Renal cortex interstitium (tissue), 11 donors: ENCODE measurements around the gene ELOVL5. TPM values are rescaled to one million over a fixed set of nuclear protein-coding genes. Genes with fewer than 3 reads are reported as not detected.
A peak's percentile ranks its signal among the peaks of the same experiment; 100 is the strongest.
"Not testable (repeated sequence)": the region's sequence is repeated elsewhere in the genome, so short reads cannot be mapped to it uniquely, and the experiment has no call there.

Experiments used
- DNase-seq, 11 donors: peaks; one replicate each; pipeline ENCODE4 v3.0.0-alpha.2; 2013; ENCODE audit warnings: low read depth in 9 of 11, low spot score in 4 of 11; ENCODE audit errors: extremely low read depth in 1 of 11
- polyA plus RNA-seq, 3 donors: library from polyadenylated mRNA; unstranded; fragments of 120-200 nt; gene quantifications; one replicate each; pipeline ENCODE4 v1.2.1, GENCODE V29; 2013; ENCODE audit not compliant: insufficient read length in 3 of 3

Gene ELOVL5
- polyA plus RNA-seq, 3 donors = 76.5 to 90.7 (median 77.9) TPM

- DNase-seq = no peak
Measured at GRCh38 chr6:53339424-53339823, 9.3 kb downstream of the ELOVL5 start.

- no peak for DNase-seq
Measured at GRCh38 chr6:53338304-53338703, 10.4 kb downstream of the ELOVL5 start.

DNA sequence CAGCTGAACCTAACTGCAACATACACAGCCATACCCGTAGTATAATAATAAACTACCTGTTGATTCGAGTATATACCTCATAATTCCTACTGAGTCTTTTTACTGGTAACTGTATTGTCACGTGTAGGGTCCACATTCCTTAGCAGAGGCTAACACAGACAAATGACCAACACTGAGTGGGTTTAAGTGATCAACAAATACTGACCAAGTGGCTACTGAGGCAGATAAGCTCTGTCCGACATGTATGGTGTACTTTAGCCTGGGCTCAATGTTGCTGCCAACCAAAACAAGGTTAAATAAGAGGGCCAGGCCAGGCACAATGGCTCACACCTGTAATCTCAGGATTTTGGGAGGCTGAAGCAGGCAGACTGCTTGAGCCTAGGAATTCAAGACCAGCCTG is 12.7 kb downstream of the ELOVL5 start:
- no peak for DNase-seq

GRCh38 chr6:53335224-53335994 is 13.3 kb downstream of the ELOVL5 start:
- DNase-seq = no peak

DNA sequence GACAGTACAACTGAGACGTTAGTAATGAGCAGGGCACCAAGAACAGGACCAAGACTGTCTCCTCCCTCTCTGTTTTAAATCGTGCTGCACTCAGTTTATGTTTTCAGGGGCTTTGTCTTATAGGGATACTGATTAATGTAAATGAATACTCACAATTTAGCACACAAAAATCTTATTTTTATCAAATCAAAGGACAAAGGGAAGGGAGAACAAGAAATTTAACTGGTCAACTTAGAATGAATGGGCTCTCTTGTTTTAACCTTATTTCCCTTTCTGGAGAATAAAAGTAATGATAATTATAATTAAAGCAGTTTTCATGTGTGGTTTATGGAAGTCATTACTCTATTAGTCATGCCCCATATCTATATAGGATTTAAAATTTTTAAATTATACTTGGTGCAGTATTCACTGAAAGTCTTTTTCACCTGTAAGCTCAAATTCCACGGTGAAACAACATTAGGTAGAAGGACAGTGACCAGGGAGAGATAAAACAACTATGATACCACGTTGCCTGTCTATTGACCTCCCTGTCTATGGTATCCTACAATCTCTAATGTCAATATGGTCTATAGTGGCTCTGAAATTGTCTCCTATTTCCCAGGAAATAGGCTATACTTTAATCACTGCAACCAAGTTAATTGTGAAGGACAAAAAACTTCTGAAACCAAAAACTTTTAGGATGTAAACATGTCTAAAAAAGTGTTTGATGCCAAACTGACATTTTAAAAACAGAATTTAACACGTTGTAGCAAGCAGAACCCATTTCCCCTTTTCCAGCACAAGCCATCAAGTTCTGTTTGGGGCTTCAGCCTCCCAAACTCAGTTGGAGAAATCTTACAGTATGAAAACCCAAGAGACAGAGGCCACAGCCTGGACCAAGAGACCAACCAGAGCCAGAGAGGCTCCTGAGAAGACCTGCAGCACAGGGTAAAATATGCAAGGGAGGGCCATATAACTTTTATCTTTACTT is 15.0 kb downstream of the ELOVL5 start:
- no peak for DNase-seq

DNA sequence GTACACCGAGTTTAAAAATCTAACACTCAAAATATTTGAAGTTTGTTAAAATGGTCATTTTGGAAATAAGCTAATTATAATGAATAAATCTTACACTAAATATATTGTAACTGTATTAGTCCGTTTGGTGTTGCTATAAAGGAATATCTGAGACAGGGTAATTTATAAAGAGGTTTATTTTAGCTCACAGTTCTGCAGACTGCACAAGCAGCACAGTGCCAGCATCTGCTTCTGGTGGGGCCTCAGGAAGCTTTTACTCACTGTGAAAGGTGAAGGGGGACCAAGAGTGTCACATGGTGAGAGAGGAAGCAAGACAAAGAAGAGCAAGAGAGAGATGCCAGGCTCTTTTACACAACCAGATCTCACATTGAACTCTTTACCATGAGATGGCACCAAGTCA is 17.1 kb downstream of the ELOVL5 start:
- no peak for DNase-seq

- DNase-seq = no peak
Measured at GRCh38 chr6:53330137-53330536, 18.6 kb downstream of the ELOVL5 start.

- DNase-seq = no peak
Measured at GRCh38 chr6:53328375-53328774, 20.4 kb downstream of the ELOVL5 start.

DNA sequence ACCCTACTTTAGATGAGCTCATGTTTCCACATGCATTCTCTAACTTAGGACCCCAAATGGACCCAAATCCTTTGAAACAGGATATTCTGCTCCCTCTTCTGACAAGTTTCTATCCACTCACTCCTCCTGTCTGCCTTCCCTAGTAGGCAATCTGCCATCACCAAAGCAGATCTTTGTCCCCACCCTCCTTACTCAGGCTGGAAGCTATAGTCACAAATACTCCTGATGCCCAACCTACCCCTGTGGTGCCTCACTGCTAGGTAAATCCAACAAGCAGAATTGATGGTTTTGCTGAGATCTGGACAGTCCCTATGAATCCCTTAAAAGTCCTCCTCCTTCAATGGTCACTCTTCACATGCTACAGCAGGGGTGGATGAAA is 21.7 kb downstream of the ELOVL5 start:
- no peak for DNase-seq

- no peak for DNase-seq
Measured at GRCh38 chr6:53326372-53327016, 22.3 kb downstream of the ELOVL5 start.

DNA sequence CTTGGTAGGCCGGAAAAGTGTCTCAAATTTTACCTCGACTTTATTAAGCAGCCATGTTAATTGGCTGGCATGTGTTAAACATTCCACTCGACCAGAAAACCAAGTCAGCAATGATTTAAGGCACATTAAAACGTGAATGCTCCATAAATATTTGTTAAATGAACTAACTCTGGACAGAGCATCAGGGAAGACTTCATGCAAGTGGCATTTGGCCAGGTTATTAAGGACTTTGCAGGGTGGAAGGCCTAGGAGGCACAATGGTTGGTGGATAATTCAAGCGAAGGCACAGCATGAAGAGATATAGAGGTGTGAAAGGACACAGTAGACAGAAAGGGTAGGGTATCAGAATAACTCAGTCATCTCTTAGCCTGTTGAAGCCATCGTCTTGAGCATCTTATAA is 23.0 kb downstream of the ELOVL5 start:
- no peak for DNase-seq

GRCh38 chr6:53322188-53323029 is 26.3 kb downstream of the ELOVL5 start:
- DNase-seq = no peak

- peak in 1 of 11 donors; percentile 15 for DNase-seq
Measured at GRCh38 chr6:53321701-53322100, 27.0 kb downstream of the ELOVL5 start.

- no peak for DNase-seq
Measured at GRCh38 chr6:53320964-53321363, 27.8 kb downstream of the ELOVL5 start.

DNA sequence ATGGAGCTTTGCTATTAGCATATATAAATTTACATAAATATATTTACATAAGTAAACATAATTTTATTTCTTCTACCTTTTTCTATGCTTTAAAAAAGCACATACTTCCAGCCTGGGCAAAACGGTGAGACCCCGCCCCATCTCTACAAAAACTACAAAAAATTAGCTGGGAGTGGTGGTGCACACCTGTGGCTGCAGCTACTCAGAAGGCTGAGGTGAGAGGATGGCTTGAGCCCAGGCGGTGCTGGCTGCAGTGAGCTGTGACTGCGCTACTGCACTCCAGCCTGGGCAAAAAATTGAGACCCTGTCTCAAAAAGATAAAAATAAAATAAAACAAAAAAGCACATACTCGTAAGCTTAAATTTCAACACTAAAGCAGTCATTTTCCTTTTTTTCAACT is 30.3 kb downstream of the ELOVL5 start:
- no peak for DNase-seq

GRCh38 chr6:53317861-53318260 is 30.9 kb downstream of the ELOVL5 start:
- DNase-seq = no peak

- not testable (repeated sequence) for DNase-seq
Measured at GRCh38 chr6:53317299-53317698, 31.5 kb downstream of the ELOVL5 start.

- DNase-seq = no peak
Measured at GRCh38 chr6:53316142-53316541, 32.6 kb downstream of the ELOVL5 start.
